OCI-LY7 (cell line): ENCODE results near the gene PPM1N. TPM values are rescaled to one million over a fixed set of nuclear protein-coding genes. Genes with fewer than 3 reads are reported as not detected.

ENCODE experiments used
- BruUV-seq: library from RNA; stranded (reverse); fragments of 400-500 nt; replicated peaks from 2 replicates; lab custom pipeline; 2021; lab: Mats Ljungman, UMichigan
- CTCF ChIA-PET: fragments of 300-600 bp; sonication (Branson Sonifier 250); formaldehyde crosslinking; loops from one replicate; lab custom pipeline; 2022; ENCODE audit warnings: antibody characterized with exemption; ENCODE audit not compliant: unreplicated experiment; lab: Charles Lee
- POLR2A ChIA-PET: fragments of 300-600 bp; sonication (Branson Sonifier 250); formaldehyde crosslinking; loops from one replicate; lab custom pipeline; 2022; ENCODE audit warnings: antibody characterized with exemption; lab: Charles Lee
- DNase-seq: peaks from one replicate; pipeline ENCODE4 v3.0.0-alpha.2; 2015; ENCODE audit warnings: low spot score
- H2AFZ ChIP-seq: fragments of 200-600 bp; sonication (generic), shearing (Covaris generic); 2 replicates; pipeline ENCODE4 v1.6.1; 2014; ENCODE audit warnings: mild to moderate bottlenecking, antibody characterized with exemption, low read length, moderate library complexity
- H3K27ac ChIP-seq: fragments of 200-600 bp; sonication (generic); 2 replicates; pipeline ENCODE4 v1.5.1; 2014; ENCODE audit warnings: mixed run types, low read depth, mild to moderate bottlenecking, moderate library complexity, low read length, inconsistent platforms; ENCODE audit not compliant: poor library complexity, severe bottlenecking
- H3K36me3 ChIP-seq: fragments of 200-600 bp; sonication (generic); 2 replicates; pipeline ENCODE4 v1.6.1; 2014; ENCODE audit warnings: mild to moderate bottlenecking, antibody characterized with exemption, low read length, moderate library complexity, mixed read lengths; ENCODE audit not compliant: insufficient read depth
- H3K4me1 ChIP-seq: fragments of 200-600 bp; sonication (generic); 2 replicates; pipeline ENCODE4 v1.5.1; 2014; ENCODE audit warnings: mild to moderate bottlenecking, low read length; ENCODE audit not compliant: insufficient read depth, poor library complexity, severe bottlenecking
- H3K4me2 ChIP-seq: fragments of 200-600 bp; sonication (generic); 2 replicates; pipeline ENCODE4 v1.6.1; 2014; ENCODE audit warnings: mild to moderate bottlenecking, low read length
- H3K4me3 ChIP-seq: fragments of 200-600 bp; sonication (generic); 2 replicates; pipeline ENCODE4 v1.5.1; 2014; ENCODE audit warnings: mild to moderate bottlenecking, low read depth, low read length; ENCODE audit not compliant: poor library complexity, severe bottlenecking
- H3K79me2 ChIP-seq: fragments of 200-600 bp; sonication (generic); 2 replicates; pipeline ENCODE4 v1.6.1; 2016; ENCODE audit warnings: low read depth, mild to moderate bottlenecking, low read length, moderate library complexity, mixed read lengths; ENCODE audit not compliant: insufficient read depth
- H3K9me2 ChIP-seq: fragments of 200-600 bp; sonication (generic); 2 replicates; pipeline ENCODE4 v1.6.1; 2016; ENCODE audit warnings: mild to moderate bottlenecking, low read length, mixed read lengths; ENCODE audit not compliant: insufficient read depth
- H3K9me3 ChIP-seq: fragments of 200-600 bp; sonication (generic); 2 replicates; pipeline ENCODE4 v1.6.1; 2014; ENCODE audit warnings: mild to moderate bottlenecking, mixed run types, low read length, mixed read lengths
- H4K20me1 ChIP-seq: fragments of 200-600 bp; sonication (generic); 2 replicates; pipeline ENCODE4 v1.6.1; 2014; ENCODE audit warnings: mild to moderate bottlenecking, antibody characterized with exemption, low read length, moderate library complexity, mixed read lengths; ENCODE audit not compliant: insufficient read depth
- EZH2phosphoT487 ChIP-seq: fragments of 200-600 bp; sonication (generic); IDR thresholded peaks from 2 replicates; pipeline ENCODE4 v1.6.1; 2018; ENCODE audit warnings: low read depth, borderline replicate concordance, mild to moderate bottlenecking, mixed run types, antibody characterized with exemption, low read length, moderate library complexity, mixed read lengths
- intact Hi-C: fragments of 100-400 bp; cut with micrococcal nuclease; formaldehyde crosslinking; loops from one replicate; pipeline ENCODE4 v1.10.0; 2022; ENCODE audit not compliant: unreplicated experiment
- total RNA-seq, 2 experiments: library from RNA; depleted of rRNA in 1 of 2; stranded (reverse); fragments of >200 nt in 1 of 2; shearing (Covaris generic) in 1 of 2; gene quantifications; 2 replicates each; pipeline ENCODE4 v1.2.3, GENCODE V29; 2014 to 2022
- TF ChIP-seq, protein P1 (sequence below): fragments of 200-600 bp; sonication (generic); conservative IDR thresholded peaks from 2 replicates; pipeline ENCODE4 v1.5.1; 2014; ENCODE audit warnings: mild to moderate bottlenecking, antibody characterized with exemption, low read length, moderate library complexity, mixed read lengths

Gene PPM1N
- total RNA-seq, 2 experiments from 2014 or later: 1.6 to 2.8 TPM

DNA sequence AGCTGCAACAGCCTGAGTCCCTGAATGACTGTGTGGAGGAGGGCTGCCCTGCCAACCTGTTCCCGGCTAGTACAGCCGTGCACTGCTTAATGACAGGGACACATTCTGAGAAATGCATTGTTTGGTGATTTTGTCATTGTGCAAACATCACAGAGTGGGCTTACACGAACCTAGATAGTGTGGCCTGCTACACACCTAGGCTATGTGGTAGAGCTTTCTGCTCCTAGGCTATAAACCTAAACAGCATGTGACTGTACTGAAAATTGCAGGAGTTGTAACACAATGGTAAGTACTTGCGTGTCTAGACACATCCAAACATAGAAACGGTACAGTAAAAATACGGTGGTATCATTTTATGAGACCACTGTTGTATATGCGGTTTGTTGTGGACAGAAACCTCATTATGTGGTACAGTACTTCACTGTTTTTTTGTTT lies 44.0 kb downstream of the PPM1N start:
- no peak for DNase-seq
- no peak for TF ChIP-seq EZH2phosphoT487
- TF ChIP-seq, protein P1, sequence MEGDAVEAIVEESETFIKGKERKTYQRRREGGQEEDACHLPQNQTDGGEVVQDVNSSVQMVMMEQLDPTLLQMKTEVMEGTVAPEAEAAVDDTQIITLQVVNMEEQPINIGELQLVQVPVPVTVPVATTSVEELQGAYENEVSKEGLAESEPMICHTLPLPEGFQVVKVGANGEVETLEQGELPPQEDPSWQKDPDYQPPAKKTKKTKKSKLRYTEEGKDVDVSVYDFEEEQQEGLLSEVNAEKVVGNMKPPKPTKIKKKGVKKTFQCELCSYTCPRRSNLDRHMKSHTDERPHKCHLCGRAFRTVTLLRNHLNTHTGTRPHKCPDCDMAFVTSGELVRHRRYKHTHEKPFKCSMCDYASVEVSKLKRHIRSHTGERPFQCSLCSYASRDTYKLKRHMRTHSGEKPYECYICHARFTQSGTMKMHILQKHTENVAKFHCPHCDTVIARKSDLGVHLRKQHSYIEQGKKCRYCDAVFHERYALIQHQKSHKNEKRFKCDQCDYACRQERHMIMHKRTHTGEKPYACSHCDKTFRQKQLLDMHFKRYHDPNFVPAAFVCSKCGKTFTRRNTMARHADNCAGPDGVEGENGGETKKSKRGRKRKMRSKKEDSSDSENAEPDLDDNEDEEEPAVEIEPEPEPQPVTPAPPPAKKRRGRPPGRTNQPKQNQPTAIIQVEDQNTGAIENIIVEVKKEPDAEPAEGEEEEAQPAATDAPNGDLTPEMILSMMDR: no peak
- CTCF ChIA-PET: no interaction called here
- Histone ChIP-seq H3K36me3 (no peaks in the 10 kb centered on the region), H3K4me3 (no peak overlapping the region), H3K9me3 (peaks cover 11% of the 10 kb centered on the region; the same call in 1 of the 2 replicates), H3K27ac (no peak overlapping the region), H3K9me2 (no peaks in the 10 kb centered on the region), H4K20me1 (no peaks in the 10 kb centered on the region), H2AFZ (no peak overlapping the region), H3K79me2 (no peaks in the 10 kb centered on the region), H3K4me2 (no peak overlapping the region), H3K4me1 (peaks cover 42% of the 10 kb centered on the region)
- BruUV-seq: no TSS peak
- intact Hi-C loops: no loop called here
- POLR2A ChIA-PET: no interaction called here

DNA sequence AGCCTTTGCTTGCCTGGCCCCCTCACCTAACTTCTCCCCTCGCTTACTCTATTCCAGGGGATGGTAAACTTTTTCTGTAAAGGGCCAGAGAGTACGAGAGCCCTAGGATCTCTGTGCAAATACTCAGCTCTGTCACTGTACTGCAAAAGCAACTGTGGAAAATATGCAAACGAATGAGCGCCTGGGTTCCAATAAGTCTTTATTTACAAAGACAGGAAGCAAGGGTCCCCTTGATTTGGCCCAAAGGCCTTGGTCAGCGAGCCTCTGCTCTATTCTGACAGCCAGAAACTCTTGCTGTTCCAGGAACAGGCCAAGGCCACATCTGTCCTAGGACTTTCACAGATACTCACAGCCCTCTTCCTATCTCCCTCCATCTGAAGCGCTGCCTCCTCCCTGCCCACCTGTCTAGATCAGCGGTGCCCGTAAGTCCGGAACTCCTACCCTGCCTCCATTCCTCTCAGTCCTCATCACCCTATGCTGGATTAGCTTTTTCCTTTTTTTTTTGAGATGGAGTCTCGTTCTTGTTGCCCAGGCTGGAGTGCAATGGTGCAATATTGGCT lies 49.0 kb downstream of the PPM1N start:
- no peak for TF ChIP-seq EZH2phosphoT487
- TF ChIP-seq, protein P1: no peak
- H3K27ac ChIP-seq: peak overlapping the region; percentile 57
- POLR2A ChIA-PET: no interaction called here
- BruUV-seq: no TSS peak
- H3K4me3 ChIP-seq: no peak overlapping the region
- no peaks in the 10 kb centered on the region for H3K9me3 ChIP-seq
- H3K4me2 ChIP-seq: peak overlapping the region; percentile 45
- no peaks in the 10 kb centered on the region for H3K36me3 ChIP-seq
- H3K9me2 ChIP-seq: no peaks in the 10 kb centered on the region
- peaks cover 43% of the 10 kb centered on the region for H3K4me1 ChIP-seq
- peak; percentile 55 for DNase-seq
- intact Hi-C loops: no loop called here
- H4K20me1 ChIP-seq: no peaks in the 10 kb centered on the region
- H3K79me2 ChIP-seq: no peaks in the 10 kb centered on the region
- CTCF ChIA-PET: no interaction called here
- H2AFZ ChIP-seq: peak overlapping the region; percentile 11; the same call in 1 of the 2 replicates

DNA sequence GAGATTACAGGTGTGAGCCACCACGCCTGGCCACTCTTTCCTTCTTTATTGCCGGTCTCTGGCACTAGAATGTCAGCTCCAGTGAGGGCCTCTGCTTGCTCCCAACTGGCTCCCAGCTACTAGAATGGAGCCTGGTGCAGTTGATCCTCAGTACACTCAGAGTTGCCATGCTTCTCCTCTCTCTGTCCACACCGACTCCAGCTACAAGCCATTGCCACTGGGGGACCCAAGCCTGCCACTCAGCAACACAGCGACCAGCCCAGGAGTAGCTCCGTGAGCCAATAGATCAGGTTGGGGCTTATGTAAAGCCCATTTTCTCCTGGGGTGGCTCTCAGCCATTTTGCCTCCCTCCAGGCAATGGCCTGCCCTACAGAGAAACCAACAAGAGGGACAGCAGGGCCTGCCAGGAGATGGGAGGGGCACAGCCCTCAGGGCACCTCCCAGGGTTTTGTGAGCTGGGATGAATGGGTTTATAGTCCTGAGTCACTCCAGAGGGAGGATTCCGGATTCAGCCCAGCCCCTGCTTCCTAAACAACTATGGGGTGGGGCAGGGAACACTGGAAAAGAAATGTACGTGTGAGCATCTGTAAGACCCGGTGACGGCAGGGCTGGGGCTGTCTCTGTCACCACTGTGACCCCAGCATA lies 49.8 kb downstream of the PPM1N start:
- no peaks in the 10 kb centered on the region for H3K9me3 ChIP-seq
- H3K27ac ChIP-seq: peak overlapping the region; percentile 16
- no peaks in the 10 kb centered on the region for H4K20me1 ChIP-seq
- H3K9me2 ChIP-seq: no peaks in the 10 kb centered on the region
- DNase-seq: no peak
- TF ChIP-seq, protein P1: no peak
- TF ChIP-seq EZH2phosphoT487: no peak
- no peak overlapping the region for H3K4me3 ChIP-seq
- H3K4me2 ChIP-seq: no peak overlapping the region
- intact Hi-C loops: no loop called here
- ChIA-PET POLR2A (no interaction called here), CTCF (no interaction called here)
- peaks cover 35% of the 10 kb centered on the region for H3K4me1 ChIP-seq
- H2AFZ ChIP-seq: no peak overlapping the region
- BruUV-seq: no TSS peak
- no peaks in the 10 kb centered on the region for H3K79me2 ChIP-seq
- H3K36me3 ChIP-seq: peaks cover 3% of the 10 kb centered on the region; the same call in 1 of the 2 replicates
